Liver (tissue), 9 donors: Measurements from ENCODE around the gene SHISAL1. TPM values are rescaled to one million over a fixed set of nuclear protein-coding genes. Genes with fewer than 3 reads are reported as not detected.
"Not testable (repeated sequence)": the region's sequence is repeated elsewhere in the genome, so short reads cannot be mapped to it uniquely, and the experiment has no call there.

Source experiments
- DNase-seq: peaks from one replicate; pipeline ENCODE4 v3.0.0-alpha.2; 2017; ENCODE audit warnings: low spot score
- H3K27ac ChIP-seq, 2 donors: one replicate each; pipeline ENCODE4 v1.7.0; 2013; ENCODE audit warnings: inconsistent platforms in 2 of 2, low read length in 2 of 2, control low read depth in 1 of 2, low read depth in 1 of 2, mild to moderate bottlenecking in 1 of 2
- H3K27me3 ChIP-seq, 4 donors: one replicate each; pipeline versions ENCODE4 v1.6.1 to v1.7.0; 2013; ENCODE audit warnings: low read length in 3 of 4, inconsistent platforms in 1 of 4, mild to moderate bottlenecking in 1 of 4, moderate library complexity in 1 of 4; ENCODE audit not compliant: control insufficient read depth in 4 of 4, insufficient read depth in 4 of 4
- H3K36me3 ChIP-seq, 4 donors: one replicate each; pipeline versions ENCODE4 v1.6.1 to v1.7.0; 2013; ENCODE audit warnings: low read length in 3 of 4, mild to moderate bottlenecking in 3 of 4, low read depth in 1 of 4, moderate library complexity in 1 of 4; ENCODE audit not compliant: control insufficient read depth in 4 of 4, insufficient read depth in 3 of 4
- H3K4me1 ChIP-seq, 4 donors: one replicate each; pipeline versions ENCODE4 v1.6.1 to v1.7.0; 2013; ENCODE audit warnings: low read length in 3 of 4, mild to moderate bottlenecking in 3 of 4, moderate library complexity in 1 of 4; ENCODE audit not compliant: control insufficient read depth in 4 of 4, insufficient read depth in 4 of 4
- H3K4me3 ChIP-seq, 3 donors: one replicate each; pipeline versions ENCODE4 v1.6.1 to v1.7.0; 2013; ENCODE audit warnings: low read length in 3 of 3, control low read depth in 1 of 3, low read depth in 1 of 3, mild to moderate bottlenecking in 1 of 3
- H3K9ac ChIP-seq, 2 donors: one replicate each; pipeline ENCODE4 v1.7.0; 2013; ENCODE audit warnings: low read length in 2 of 2, mild to moderate bottlenecking in 2 of 2, moderate library complexity in 2 of 2, control low read depth in 1 of 2, low read depth in 1 of 2
- H3K9me3 ChIP-seq, 4 donors: one replicate each; pipeline versions ENCODE4 v1.6.1 to v1.7.0; 2013; ENCODE audit warnings: low read length in 3 of 4; ENCODE audit not compliant: control insufficient read depth in 4 of 4
- ATF3 ChIP-seq: IDR thresholded peaks from 2 replicates; pipeline ENCODE4 v1.6.1; 2016; ENCODE audit warnings: antibody characterized with exemption
- EGR1 ChIP-seq, 2 donors: IDR thresholded peaks; 2 replicates each; pipeline ENCODE4 v1.6.1; 2016 to 2018; ENCODE audit warnings: antibody characterized with exemption in 2 of 2, low read depth in 2 of 2
- FOXA1 ChIP-seq: IDR thresholded peaks from 2 replicates; pipeline ENCODE4 v1.6.1; 2016; ENCODE audit warnings: antibody characterized with exemption
- FOXA2 ChIP-seq: IDR thresholded peaks from 2 replicates; pipeline ENCODE4 v1.6.1; 2016; ENCODE audit warnings: antibody characterized with exemption
- GABPA ChIP-seq, 2 donors: IDR thresholded peaks in 1 of 2; conservative IDR thresholded peaks in 1 of 2; 2 replicates each; pipeline ENCODE4 v1.6.1; 2016; ENCODE audit warnings: antibody characterized with exemption in 2 of 2, mild to moderate bottlenecking in 1 of 2, moderate library complexity in 1 of 2
- HNF4A ChIP-seq, 2 donors: conservative IDR thresholded peaks; 2 replicates each; pipeline ENCODE4 v1.6.1; 2016; ENCODE audit warnings: antibody characterized with exemption in 2 of 2, mild to moderate bottlenecking in 2 of 2
- HNF4G ChIP-seq: IDR thresholded peaks from 2 replicates; pipeline ENCODE4 v1.6.1; 2016; ENCODE audit warnings: antibody characterized with exemption
- JUND ChIP-seq, 2 donors: IDR thresholded peaks; 2 replicates each; pipeline ENCODE4 v1.6.1; 2016; ENCODE audit warnings: antibody characterized with exemption in 2 of 2
- NR2F2 ChIP-seq: IDR thresholded peaks from 2 replicates; pipeline ENCODE4 v1.6.1; 2016; ENCODE audit warnings: antibody characterized with exemption
- RAD21 ChIP-seq, 2 donors: IDR thresholded peaks; 2 replicates each; pipeline ENCODE4 v1.6.1; 2016; ENCODE audit warnings: antibody characterized with exemption in 2 of 2, mild to moderate bottlenecking in 2 of 2
- REST ChIP-seq: IDR thresholded peaks from 2 replicates; pipeline ENCODE4 v1.6.1; 2016; ENCODE audit warnings: antibody characterized with exemption, mild to moderate bottlenecking
- RXRA ChIP-seq, 2 donors: IDR thresholded peaks; 2 replicates each; pipeline ENCODE4 v1.6.1; 2017 to 2018; ENCODE audit warnings: antibody characterized with exemption in 2 of 2, mild to moderate bottlenecking in 1 of 2
- SP1 ChIP-seq: IDR thresholded peaks from 2 replicates; pipeline ENCODE4 v1.6.1; 2018; ENCODE audit warnings: antibody characterized with exemption, mild to moderate bottlenecking
- TAF1 ChIP-seq: conservative IDR thresholded peaks from 2 replicates; pipeline ENCODE4 v1.6.1; 2016; ENCODE audit warnings: antibody characterized with exemption, mild to moderate bottlenecking
- YY1 ChIP-seq: IDR thresholded peaks from 2 replicates; pipeline ENCODE4 v1.6.1; 2016; ENCODE audit warnings: antibody characterized with exemption, mild to moderate bottlenecking
- WGBS: extraction: QIAGEN DNeasy Blood & Tissue Kit; methylation state at CpG from one replicate; pipeline ENCODE4 v1.1.7; 2013; 5-methylcytosine and 5-hydroxymethylcytosine counted together
- polyA plus RNA-seq, 2 donors: library from polyadenylated mRNA; stranded (reverse) in 1 of 2; unstranded in 1 of 2; fragments of 200-250 nt in 1 of 2; fragments of >200 nt in 1 of 2; fragmentation: Nextera tagmentation in 1 of 2; extraction: Ambion mirVana in 1 of 2; gene quantifications; one replicate each; pipeline versions ENCODE4 v1.2.1 to v1.2.3, GENCODE V29; 2013 to 2015
- total RNA-seq, 2 donors: library from RNA; depleted of rRNA; stranded (reverse); fragments of >200 nt; gene quantifications; one replicate each; pipeline ENCODE4 v1.2.3, GENCODE V29; 2014
- TF ChIP-seq, protein P1 (sequence below): IDR thresholded peaks from 2 replicates; pipeline ENCODE4 v1.6.1; 2016; ENCODE audit warnings: antibody characterized with exemption
- TF ChIP-seq, protein P2 (sequence below): fragments of 150-350 bp; IDR thresholded peaks from 2 replicates; pipeline ENCODE4 v1.5.1; 2017; ENCODE audit warnings: improper control_type of control experiment, low read depth, low read length; ENCODE audit not compliant: missing input control
- TF ChIP-seq, protein P3 (sequence below): IDR thresholded peaks from 2 replicates; pipeline ENCODE4 v1.6.1; 2016; ENCODE audit warnings: antibody characterized with exemption
- donor health status: healthy.
- donor health status: healthy.
- donor health status: healthy.
- donor health status: healthy.
- donor health status: healthy.

Gene SHISAL1
- total and polyA plus RNA-seq, 4 donors: 0.07 to 0.17 (median 0.13) TPM

GRCh38 chr22:44243761-44244160, 69.0 kb downstream of the SHISAL1 start:
- H3K9me3 ChIP-seq: no peaks in the 10 kb centered on the region
- H3K27me3 ChIP-seq: peaks cover 0 to 4% (median 0%) of the 10 kb centered on the region in 4 donors
- H3K27ac ChIP-seq: no peak overlapping the region
- no peaks in the 10 kb centered on the region for H3K4me1 ChIP-seq
- 79% methylated on average over 8 of the region's 8 CpGs for WGBS
- no peak for DNase-seq
- H3K36me3 ChIP-seq: no peaks in the 10 kb centered on the region
- TF ChIP-seq GABPA (IDR thresholded peaks at IDR 0.05 in 1 of 2, conservative IDR thresholded peaks at IDR 0.05 in 1 of 2): no peak
- TF ChIP-seq ATF3: no peak
- no peak for TF ChIP-seq FOXA2
- no peak for TF ChIP-seq NR2F2
- TF ChIP-seq REST: no peak
- no peak for TF ChIP-seq SP1
- TF ChIP-seq EGR1 (IDR thresholded peaks at IDR 0.05; ENCODE audit: low read depth in 2 of 2): no peak
- TF ChIP-seq, protein P1, sequence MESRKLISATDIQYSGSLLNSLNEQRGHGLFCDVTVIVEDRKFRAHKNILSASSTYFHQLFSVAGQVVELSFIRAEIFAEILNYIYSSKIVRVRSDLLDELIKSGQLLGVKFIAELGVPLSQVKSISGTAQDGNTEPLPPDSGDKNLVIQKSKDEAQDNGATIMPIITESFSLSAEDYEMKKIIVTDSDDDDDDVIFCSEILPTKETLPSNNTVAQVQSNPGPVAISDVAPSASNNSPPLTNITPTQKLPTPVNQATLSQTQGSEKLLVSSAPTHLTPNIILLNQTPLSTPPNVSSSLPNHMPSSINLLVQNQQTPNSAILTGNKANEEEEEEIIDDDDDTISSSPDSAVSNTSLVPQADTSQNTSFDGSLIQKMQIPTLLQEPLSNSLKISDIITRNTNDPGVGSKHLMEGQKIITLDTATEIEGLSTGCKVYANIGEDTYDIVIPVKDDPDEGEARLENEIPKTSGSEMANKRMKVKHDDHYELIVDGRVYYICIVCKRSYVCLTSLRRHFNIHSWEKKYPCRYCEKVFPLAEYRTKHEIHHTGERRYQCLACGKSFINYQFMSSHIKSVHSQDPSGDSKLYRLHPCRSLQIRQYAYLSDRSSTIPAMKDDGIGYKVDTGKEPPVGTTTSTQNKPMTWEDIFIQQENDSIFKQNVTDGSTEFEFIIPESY: no peak
- TF ChIP-seq, protein P2, sequence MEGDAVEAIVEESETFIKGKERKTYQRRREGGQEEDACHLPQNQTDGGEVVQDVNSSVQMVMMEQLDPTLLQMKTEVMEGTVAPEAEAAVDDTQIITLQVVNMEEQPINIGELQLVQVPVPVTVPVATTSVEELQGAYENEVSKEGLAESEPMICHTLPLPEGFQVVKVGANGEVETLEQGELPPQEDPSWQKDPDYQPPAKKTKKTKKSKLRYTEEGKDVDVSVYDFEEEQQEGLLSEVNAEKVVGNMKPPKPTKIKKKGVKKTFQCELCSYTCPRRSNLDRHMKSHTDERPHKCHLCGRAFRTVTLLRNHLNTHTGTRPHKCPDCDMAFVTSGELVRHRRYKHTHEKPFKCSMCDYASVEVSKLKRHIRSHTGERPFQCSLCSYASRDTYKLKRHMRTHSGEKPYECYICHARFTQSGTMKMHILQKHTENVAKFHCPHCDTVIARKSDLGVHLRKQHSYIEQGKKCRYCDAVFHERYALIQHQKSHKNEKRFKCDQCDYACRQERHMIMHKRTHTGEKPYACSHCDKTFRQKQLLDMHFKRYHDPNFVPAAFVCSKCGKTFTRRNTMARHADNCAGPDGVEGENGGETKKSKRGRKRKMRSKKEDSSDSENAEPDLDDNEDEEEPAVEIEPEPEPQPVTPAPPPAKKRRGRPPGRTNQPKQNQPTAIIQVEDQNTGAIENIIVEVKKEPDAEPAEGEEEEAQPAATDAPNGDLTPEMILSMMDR: no peak
- TF ChIP-seq RXRA (IDR thresholded peaks at IDR 0.05): no peak
- TF ChIP-seq HNF4G: no peak
- no peak for TF ChIP-seq YY1
- no peak overlapping the region for H3K9ac ChIP-seq
- no peak overlapping the region for H3K4me3 ChIP-seq

GRCh38 chr22:44242946-44243724, 69.6 kb downstream of the SHISAL1 start:
- no peak for DNase-seq
- H3K4me1 ChIP-seq: no peaks in the 10 kb centered on the region
- WGBS: 74% methylated on average over 17 of the region's 17 CpGs
- H3K36me3 ChIP-seq: no peaks in the 10 kb centered on the region
- no peak for TF ChIP-seq NR2F2
- no peak for TF ChIP-seq FOXA1
- no peak for TF ChIP-seq HNF4G
- TF ChIP-seq, protein P3, sequence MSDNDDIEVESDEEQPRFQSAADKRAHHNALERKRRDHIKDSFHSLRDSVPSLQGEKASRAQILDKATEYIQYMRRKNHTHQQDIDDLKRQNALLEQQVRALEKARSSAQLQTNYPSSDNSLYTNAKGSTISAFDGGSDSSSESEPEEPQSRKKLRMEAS: no peak
- TF ChIP-seq GABPA (IDR thresholded peaks at IDR 0.05 in 1 of 2, conservative IDR thresholded peaks at IDR 0.05 in 1 of 2): no peak
- no peak for TF ChIP-seq JUND (IDR thresholded peaks at IDR 0.05)
- no peak for TF ChIP-seq RXRA (IDR thresholded peaks at IDR 0.05)
- TF ChIP-seq HNF4A (conservative IDR thresholded peaks at IDR 0.05): no peak
- no peak for TF ChIP-seq FOXA2
- TF ChIP-seq TAF1: no peak
- TF ChIP-seq RAD21 (IDR thresholded peaks at IDR 0.05): no peak
- TF ChIP-seq YY1: no peak
- H3K27ac ChIP-seq: no peak overlapping the region
- no peaks in the 10 kb centered on the region for H3K9me3 ChIP-seq
- H3K9ac ChIP-seq: no peak overlapping the region
- no peak overlapping the region for H3K4me3 ChIP-seq
- H3K27me3 ChIP-seq: peaks cover 0 to 4% (median 0%) of the 10 kb centered on the region in 4 donors

GRCh38 chr22:44241121-44241520, 71.6 kb downstream of the SHISAL1 start:
- DNase-seq, H3K36me3 ChIP-seq, H3K4me3 ChIP-seq: not testable (repeated sequence)

More at GRCh38 chr22:44241121-44241520, 71.6 kb downstream of the SHISAL1 start:
- not testable (repeated sequence) for H3K9me3 ChIP-seq, H3K4me1 ChIP-seq, H3K27ac ChIP-seq, H3K9ac ChIP-seq, H3K27me3 ChIP-seq
- 79% methylated on average over 3 of the region's 3 CpGs for WGBS
